Measurements from ENCODE around the gene ERRFI1.

Gene ERRFI1

GRCh38 chr1:8043621-8044020 is 17.5 kb upstream of the ERRFI1 start:
- no peak for DNase-seq

- DNase-seq = no peak
Measured at GRCh38 chr1:8042134-8042533, 16.0 kb upstream of the ERRFI1 start.

DNA sequence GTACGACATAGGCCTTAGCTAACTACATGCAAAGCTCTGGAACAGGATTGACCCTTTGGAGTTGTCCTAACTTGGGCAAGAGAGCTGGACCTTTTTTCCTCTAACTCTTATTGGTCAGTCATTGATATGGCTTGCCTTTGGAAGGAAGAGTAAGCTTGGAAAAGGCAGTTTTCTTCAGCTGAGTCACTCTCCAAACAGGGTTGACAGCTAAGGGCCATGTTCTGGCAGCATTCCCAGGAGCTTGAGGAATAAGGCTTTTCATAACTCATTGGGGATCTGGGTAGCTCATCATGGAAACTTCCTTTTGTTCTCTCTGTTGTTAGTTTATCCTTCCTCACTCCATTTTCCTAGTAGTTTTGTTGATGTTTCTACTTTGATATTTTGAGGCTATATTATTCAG is 14.5 kb upstream of the ERRFI1 start:
- DNase-seq = no peak

DNA sequence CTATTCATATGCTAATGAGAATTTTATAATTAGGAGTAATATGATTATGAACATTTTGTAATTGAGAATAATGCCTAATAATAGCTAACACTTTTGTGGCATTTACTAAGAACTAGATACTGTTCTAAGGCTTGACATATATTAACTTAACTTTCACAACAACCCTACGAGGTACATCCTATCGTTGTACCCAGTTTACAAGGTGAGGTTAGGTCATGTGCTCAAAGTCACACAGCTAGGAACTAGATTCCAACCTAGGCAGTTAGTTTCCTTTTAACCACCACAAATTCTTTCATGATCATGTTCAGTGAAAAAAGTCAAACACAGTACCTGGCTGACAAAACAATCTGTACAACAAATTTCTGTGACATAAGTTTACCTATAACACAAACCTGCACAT is 13.0 kb upstream of the ERRFI1 start:
- no peak for DNase-seq

GRCh38 chr1:8035289-8035688 is 9.2 kb upstream of the ERRFI1 start:
- DNase-seq = no peak

GRCh38 chr1:8033322-8033721 is 7.2 kb upstream of the ERRFI1 start:
- no peak for DNase-seq

DNA sequence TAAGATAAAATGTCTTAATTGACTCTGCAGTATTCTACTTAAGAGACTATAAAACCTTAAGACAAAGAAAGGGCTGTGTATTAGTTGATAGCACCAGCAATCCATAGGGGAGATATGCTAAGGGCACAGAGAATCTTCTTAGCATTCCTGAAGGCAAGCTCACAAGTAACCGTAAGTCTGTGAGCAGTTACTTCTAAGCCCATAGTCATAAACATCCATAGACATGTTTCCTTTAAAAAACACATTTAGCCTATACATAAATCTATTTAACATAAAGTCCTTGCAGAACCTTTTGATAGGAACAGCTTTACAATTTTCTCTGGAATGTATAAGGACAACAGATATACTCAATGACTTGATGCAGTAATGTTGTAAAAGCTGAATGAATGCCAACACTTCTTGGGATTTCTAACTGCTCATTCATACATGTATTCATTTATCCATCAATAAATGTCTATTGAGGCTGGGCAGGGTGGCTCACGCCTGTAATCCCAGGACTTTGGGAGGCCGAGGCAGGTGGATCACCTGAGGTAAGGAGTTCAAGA is 6.3 kb upstream of the ERRFI1 start:
- no peak for DNase-seq

GRCh38 chr1:8031176-8031785 is 5.2 kb upstream of the ERRFI1 start:
- peak; percentile 31 for DNase-seq

- no peak for DNase-seq
Measured at GRCh38 chr1:8028571-8028910, 2.4 kb upstream of the ERRFI1 start.

GRCh38 chr1:8027748-8028570 is 1.9 kb upstream of the ERRFI1 start:
- DNase-seq = no peak

DNA sequence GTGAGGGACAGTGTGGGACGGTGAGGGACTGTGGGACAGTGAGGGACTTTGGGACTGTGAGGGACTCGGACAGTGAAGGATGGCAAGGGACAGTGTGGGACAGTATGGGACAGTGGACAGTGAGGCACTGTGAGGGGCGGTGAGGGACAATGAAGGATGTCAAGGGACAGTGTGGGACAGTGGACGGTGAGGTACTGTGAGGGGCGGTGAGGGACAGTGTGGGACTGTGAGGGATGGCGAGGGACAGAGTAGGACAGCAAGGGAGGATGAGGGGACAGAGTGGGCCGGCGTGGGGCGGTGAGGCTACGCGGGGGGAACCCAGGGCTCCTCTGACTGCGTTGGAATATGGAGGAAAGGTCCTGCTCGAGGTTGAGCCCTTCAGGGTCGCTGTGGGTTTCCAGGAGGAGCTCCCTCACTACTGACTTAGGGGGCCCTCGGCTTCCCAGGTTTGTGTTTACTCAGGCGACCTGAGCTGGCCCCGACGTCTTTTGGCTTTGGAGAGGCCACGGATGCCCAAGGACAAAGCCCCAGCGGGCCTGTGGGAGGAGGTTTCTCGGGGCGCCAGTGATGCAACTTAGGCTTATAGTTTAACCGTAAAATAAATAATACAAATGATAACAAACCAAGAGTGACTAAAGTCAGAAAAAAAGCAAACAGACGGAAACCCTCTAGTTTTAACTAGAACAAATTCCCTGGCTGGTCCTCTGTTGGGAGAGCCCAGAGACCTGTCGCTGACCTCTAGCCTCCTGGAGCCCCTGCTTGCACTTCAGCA is 1.1 kb upstream of the ERRFI1 start:
- no peak for DNase-seq

- DNase-seq = no peak
Measured at GRCh38 chr1:8025671-8026144, 401 bp downstream of the ERRFI1 start.

DNA sequence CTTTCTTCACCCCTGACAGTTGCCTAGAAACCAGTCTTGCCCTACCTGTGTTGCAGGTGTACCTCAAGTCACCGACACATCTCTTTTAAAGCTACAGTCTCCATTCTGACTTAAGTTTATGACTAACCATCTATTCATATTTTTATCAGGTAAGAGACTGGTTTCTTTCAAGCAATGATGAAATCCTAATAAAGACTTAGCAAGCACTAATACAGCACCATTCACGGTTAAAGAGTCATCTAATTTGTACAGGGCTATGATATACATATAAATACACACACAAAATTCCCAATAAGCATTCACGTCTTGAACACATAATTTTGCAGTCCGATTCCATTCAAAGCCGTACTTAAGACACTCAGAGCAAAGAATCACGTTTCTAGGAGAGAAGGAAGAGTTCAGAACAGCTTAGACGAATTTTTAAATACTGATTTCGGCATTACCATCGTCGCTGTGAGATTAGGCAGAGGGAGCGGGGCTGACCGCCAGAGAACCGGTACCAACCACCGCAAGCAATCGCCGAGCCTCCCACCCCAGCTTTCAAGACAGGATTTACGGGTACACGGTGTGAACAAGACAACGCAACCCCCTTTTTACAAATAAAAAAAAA is 943 bp downstream of the ERRFI1 start:
- peak; percentile 9 for DNase-seq

GRCh38 chr1:8024329-8024728 is 1.8 kb downstream of the ERRFI1 start:
- no peak for DNase-seq

- DNase-seq = no peak
Measured at GRCh38 chr1:8023995-8024313, 2.2 kb downstream of the ERRFI1 start.

DNA sequence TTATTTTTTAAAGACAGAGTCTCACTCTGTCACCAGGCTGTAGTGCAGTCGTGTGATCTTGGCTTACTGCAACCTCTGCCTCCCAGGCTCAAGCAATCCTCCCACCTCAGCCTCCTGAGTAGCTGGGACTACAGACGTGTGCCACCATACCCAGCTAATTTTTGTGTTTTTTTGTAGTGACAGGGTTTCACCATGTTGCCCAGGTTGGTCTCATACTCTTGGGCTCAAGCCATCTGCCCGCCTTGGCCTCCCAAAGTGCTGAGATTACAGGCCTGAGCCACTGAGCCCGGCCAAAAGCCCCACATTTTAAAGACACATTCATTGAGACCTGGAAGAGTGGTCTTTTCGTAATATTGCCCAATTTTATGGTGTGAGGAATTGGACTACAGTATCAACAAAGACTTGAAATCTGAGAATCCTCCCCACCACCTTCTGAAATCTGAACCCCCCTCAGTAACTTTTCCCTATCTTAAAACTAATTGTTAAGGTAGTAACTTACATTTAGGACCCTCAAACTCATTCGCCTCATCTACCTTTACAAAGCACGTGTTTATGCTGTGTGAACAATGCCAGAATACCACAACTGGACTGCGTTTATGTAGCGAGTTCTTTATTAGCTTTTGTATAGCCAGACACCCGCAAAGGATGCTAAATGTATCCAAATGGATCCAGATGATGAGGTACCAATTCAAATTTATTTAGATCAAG is 2.7 kb downstream of the ERRFI1 start:
- DNase-seq = no peak

- no peak for DNase-seq
Measured at GRCh38 chr1:8022395-8023286, 3.5 kb downstream of the ERRFI1 start.

- no peak for DNase-seq
Measured at GRCh38 chr1:8021676-8022266, 4.3 kb downstream of the ERRFI1 start.

DNA sequence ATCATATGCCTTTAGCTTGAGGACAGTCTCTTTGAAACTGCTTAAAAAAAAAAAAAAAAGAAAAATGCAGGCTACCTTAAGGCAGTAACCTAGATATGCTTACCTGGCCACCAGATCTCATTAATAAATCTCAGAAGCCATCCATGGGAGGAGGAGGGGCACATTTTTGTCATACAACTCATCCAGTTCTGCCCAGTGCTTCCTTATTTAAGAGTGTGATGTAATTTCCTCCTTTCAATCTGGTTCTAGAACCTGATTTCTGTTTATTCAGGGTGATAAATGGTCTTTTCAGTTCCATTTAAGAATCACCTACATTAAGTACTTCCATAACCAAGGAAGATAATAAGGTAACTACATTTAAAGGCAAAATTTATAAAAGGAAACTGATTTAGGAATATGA is 6.1 kb downstream of the ERRFI1 start:
- DNase-seq = no peak

- DNase-seq = no peak
Measured at GRCh38 chr1:8019229-8019620, 6.9 kb downstream of the ERRFI1 start.
